ENCODE results near the gene CTIF. TPM values are rescaled to one million over a fixed set of nuclear protein-coding genes. Genes with fewer than 3 reads are reported as not detected.
A peak's percentile ranks its signal among the peaks of the same experiment; 100 is the strongest.

CTIF gene
- total RNA-seq, 4 donors from 2014 or later, result 14.1 to 78.2 (median 18.4) TPM

DNA sequence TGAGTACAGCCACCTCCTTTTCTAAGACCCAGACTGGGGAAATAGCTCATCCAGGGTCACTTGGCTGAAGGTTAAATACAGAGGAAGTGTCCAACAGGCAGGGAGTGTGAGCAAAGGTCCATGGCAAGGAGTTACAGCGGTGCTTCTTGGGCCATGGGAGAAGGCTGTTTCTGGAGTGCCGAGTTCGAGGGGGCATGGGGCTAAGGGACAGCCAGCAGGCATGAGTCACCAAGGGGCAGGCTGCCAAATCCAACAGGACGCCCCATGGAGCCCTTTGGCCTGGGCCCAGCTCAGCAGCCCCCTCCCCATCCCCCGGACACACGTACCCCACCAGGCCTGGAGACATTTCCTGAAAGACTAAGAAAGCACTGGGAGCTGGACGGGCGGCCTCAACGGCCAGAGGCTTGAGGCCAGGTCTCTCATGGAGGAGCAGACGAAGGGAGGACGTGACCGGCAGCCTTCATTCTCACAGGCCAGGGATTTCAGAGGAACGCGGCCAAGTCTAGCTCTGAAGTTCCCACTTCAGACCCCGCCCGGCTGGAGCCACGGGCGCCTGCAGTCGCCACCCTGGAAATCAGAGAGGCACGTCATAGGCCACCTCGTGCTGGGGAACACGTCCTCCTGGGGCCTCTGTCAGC, 251.5 kb downstream of the CTIF start:
- H3K27me3 ChIP-seq, result no peaks in the 10 kb centered on the region
- in situ Hi-C loops (cut with MboI; ENCODE audit: low pct_ligation_motif_present in 1 of 4, low pct_unique_long_range_greater_than_20kb in 1 of 4, low sequenced_read_pairs in 3 of 4), result loop anchor here in 1 of 4 donors (25.0 kb wide), 1 partner anchor 172 kb away; the partner anchor contains the start of gene SMAD7
- DNase-seq, result no peak

DNA sequence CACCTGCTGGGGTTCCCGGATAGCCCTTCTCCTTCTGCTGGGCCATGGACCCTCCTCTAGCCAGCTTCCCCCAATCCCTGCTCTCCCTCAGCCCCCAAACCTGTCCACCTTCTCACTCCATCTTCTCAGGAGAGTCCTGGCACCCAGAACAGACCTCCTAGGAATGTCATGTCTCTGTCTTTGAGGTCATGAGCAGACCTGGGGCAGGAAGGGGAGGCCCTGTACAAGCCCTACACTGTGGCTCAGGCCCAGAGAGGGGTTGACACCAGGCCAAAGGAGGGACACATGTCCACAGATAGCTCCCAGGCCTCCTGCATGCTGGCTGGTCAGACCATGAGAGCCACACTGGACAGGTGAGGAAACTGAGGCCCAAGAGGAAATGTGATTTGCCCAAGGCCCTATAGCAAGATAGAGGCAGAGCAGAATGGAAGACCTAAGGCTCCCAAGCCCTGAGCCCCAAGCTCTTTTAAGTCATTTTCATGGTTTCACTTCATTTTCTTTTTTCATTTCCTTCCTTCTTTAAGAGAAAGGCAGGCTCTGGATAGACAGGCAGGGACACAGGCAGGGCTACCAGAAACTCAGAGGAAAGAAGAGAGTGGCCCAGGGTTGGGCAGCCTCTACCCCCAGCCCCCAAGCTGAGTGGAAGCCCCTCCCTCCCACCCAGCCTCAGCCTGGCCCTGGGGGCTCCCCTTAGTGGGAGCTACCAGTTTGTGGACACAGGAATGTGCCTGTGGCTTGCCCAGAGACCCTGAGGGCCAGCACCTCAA, 252.2 kb downstream of the CTIF start:
- TF ChIP-seq EP300 (IDR thresholded peaks at IDR 0.05; ENCODE audit: low read depth) (no peak), POLR2AphosphoS5 (IDR thresholded peaks at IDR 0.05) (no peak), POLR2A (IDR thresholded peaks at IDR 0.05) (no peak)
- TF ChIP-seq, protein P1, sequence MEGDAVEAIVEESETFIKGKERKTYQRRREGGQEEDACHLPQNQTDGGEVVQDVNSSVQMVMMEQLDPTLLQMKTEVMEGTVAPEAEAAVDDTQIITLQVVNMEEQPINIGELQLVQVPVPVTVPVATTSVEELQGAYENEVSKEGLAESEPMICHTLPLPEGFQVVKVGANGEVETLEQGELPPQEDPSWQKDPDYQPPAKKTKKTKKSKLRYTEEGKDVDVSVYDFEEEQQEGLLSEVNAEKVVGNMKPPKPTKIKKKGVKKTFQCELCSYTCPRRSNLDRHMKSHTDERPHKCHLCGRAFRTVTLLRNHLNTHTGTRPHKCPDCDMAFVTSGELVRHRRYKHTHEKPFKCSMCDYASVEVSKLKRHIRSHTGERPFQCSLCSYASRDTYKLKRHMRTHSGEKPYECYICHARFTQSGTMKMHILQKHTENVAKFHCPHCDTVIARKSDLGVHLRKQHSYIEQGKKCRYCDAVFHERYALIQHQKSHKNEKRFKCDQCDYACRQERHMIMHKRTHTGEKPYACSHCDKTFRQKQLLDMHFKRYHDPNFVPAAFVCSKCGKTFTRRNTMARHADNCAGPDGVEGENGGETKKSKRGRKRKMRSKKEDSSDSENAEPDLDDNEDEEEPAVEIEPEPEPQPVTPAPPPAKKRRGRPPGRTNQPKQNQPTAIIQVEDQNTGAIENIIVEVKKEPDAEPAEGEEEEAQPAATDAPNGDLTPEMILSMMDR (IDR thresholded peaks at IDR 0.05), result no peak
- Histone ChIP-seq H3K4me1 (peaks cover 0 to 9% (median 0%) of the 10 kb centered on the region in 4 donors), H3K27me3 (no peaks in the 10 kb centered on the region), H3K4me3 (no peak overlapping the region), H3K9me3 (no peaks in the 10 kb centered on the region), H3K36me3 (no peaks in the 10 kb centered on the region), H3K27ac (peak overlapping the region in 1 of 4 donors; percentile 10)
- DNase-seq, result no peak
- WGBS, 2 donors (ENCODE audit: low coverage in 1 of 2), result 100% methylated on average over 1 of the region's 1 CpG; no CpG with 5 or more reads in 1 of the 2 donors
- intact Hi-C loops (cut with DNase I; ENCODE audit: low total_unique reads), result loop anchor here (5.0 kb wide), 1 partner anchor 1329 kb away; no protein-coding TSS in a partner anchor
- in situ Hi-C loops (cut with MboI; ENCODE audit: low pct_ligation_motif_present in 1 of 4, low pct_unique_long_range_greater_than_20kb in 1 of 4, low sequenced_read_pairs in 3 of 4), result loop anchor here in 1 of 4 donors (25.0 kb wide), 1 partner anchor 171 kb away; the partner anchor contains the start of gene SMAD7

More for the DNA sequence above, 251.5 kb downstream of the CTIF start:
- H3K4me3 ChIP-seq, result no peak overlapping the region
- no peak for TF ChIP-seq EP300 (IDR thresholded peaks at IDR 0.05; ENCODE audit: low read depth)
- 69% methylated on average over 12 of the region's 22 CpGs; no CpG with 5 or more reads in 1 of the 2 donors for WGBS, 2 donors (ENCODE audit: low coverage in 1 of 2)
- H3K9me3 ChIP-seq, result no peaks in the 10 kb centered on the region
- no peaks in the 10 kb centered on the region for H3K36me3 ChIP-seq
- peaks cover 0 to 9% (median 1%) of the 10 kb centered on the region in 4 donors for H3K4me1 ChIP-seq
- intact Hi-C loops (cut with DNase I; ENCODE audit: low total_unique reads), result loop anchor here (5.0 kb wide), 1 partner anchor 1328 kb away; no protein-coding TSS in a partner anchor
- H3K27ac ChIP-seq, result peak overlapping the region in 3 of 4 donors; percentile 4 to 10 (median 10)

DNA sequence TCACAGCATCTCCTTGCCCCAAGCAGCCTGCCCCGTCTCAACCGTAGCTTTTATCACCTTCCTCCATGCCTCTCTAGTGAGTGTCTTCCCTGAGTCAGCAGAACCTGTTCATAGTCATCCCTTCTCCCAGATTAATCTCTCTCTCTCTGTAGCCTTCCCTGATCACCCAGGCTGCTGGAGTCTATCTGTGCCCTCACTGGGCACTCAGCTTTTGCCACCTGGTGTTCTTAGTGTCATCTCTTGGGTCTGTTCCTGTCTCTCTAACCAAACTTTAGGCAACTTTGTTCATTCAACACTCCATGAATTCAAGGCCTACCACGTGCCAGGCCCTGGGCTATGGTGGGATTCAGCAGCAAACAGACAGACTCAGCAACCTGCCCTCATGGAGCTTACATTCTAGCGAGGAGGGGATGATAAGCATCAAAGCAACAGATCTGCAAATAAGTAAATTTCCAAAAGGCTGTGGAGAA, 252.8 kb downstream of the CTIF start:
- intact Hi-C loops (cut with DNase I; ENCODE audit: low total_unique reads), result loop anchor here (5.0 kb wide), 1 partner anchor 1329 kb away; no protein-coding TSS in a partner anchor
- Histone ChIP-seq H3K27ac (no peak overlapping the region), H3K36me3 (no peaks in the 10 kb centered on the region), H3K9me3 (no peaks in the 10 kb centered on the region), H3K4me3 (no peak overlapping the region), H3K27me3 (no peaks in the 10 kb centered on the region), H3K4me1 (peaks cover 0 to 9% (median 0%) of the 10 kb centered on the region in 4 donors)
- TF ChIP-seq POLR2A (IDR thresholded peaks at IDR 0.05) (no peak), POLR2AphosphoS5 (IDR thresholded peaks at IDR 0.05) (no peak), EP300 (IDR thresholded peaks at IDR 0.05; ENCODE audit: low read depth) (no peak)
- TF ChIP-seq, protein P1 (IDR thresholded peaks at IDR 0.05), result no peak
- in situ Hi-C loops (cut with MboI; ENCODE audit: low pct_ligation_motif_present in 1 of 4, low pct_unique_long_range_greater_than_20kb in 1 of 4, low sequenced_read_pairs in 3 of 4), result loop anchor here in 1 of 4 donors (25.0 kb wide), 1 partner anchor 171 kb away; the partner anchor contains the start of gene SMAD7
- no peak for DNase-seq
- WGBS, 2 donors (ENCODE audit: low coverage in 1 of 2), result 98% methylated on average over 4 of the region's 4 CpGs; no CpG with 5 or more reads in 1 of the 2 donors

DNA sequence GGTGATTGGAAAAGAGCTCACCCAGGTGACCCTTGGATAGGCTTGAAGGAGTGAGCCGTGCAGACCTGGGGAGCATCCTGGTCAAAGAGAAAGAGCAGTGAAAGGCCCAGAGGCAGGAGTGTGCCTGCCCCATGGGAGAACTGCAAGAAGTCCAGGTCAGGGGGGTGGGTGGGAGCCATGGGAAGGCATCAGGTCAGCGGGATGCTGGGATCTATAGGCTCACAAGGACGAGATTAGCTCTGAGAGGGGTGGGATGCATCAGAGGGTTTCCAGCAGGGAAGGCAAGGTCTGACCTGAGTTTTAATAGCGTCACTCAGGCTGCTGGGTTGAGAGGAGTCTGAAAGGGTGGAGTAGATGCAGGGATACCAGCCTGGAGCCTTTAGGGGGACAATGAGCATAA, 253.3 kb downstream of the CTIF start:
- in situ Hi-C loops (cut with MboI; ENCODE audit: low pct_ligation_motif_present in 1 of 4, low pct_unique_long_range_greater_than_20kb in 1 of 4, low sequenced_read_pairs in 3 of 4) (loop anchor here in 1 of 4 donors (25.0 kb wide), 1 partner anchor 170 kb away; the partner anchor contains the start of gene SMAD7), intact Hi-C loops (cut with DNase I; ENCODE audit: low total_unique reads) (loop anchor here (5.0 kb wide), 1 partner anchor 1330 kb away; no protein-coding TSS in a partner anchor)
- Histone ChIP-seq H3K9me3 (no peaks in the 10 kb centered on the region), H3K27me3 (no peaks in the 10 kb centered on the region), H3K36me3 (no peaks in the 10 kb centered on the region), H3K4me1 (peaks cover 0 to 9% (median 0%) of the 10 kb centered on the region in 4 donors), H3K27ac (no peak overlapping the region), H3K4me3 (no peak overlapping the region)
- WGBS, 2 donors (ENCODE audit: low coverage in 1 of 2), result 97 to 100% methylated on average over 4 of the region's 4 CpGs
- DNase-seq, result no peak
- TF ChIP-seq, protein P1 (IDR thresholded peaks at IDR 0.05), result no peak
- TF ChIP-seq POLR2A (IDR thresholded peaks at IDR 0.05) (no peak), EP300 (IDR thresholded peaks at IDR 0.05; ENCODE audit: low read depth) (no peak), POLR2AphosphoS5 (IDR thresholded peaks at IDR 0.05) (no peak)

All from transverse colon (tissue), 4 donors.